Mucosa of descending colon (tissue), 3 donors: Measurements from ENCODE around the gene TLCD3A. TPM values are rescaled to one million over a fixed set of nuclear protein-coding genes. Genes with fewer than 3 reads are reported as not detected.
"Not testable (repeated sequence)": the region's sequence is repeated elsewhere in the genome, so short reads cannot be mapped to it uniquely, and the experiment has no call there.

Source experiments
- ATAC-seq: fragments of 200-7000 bp; cut with Tn5 transposase; one replicate; pipeline ENCODE4 v1.9.1; 2020; ENCODE audit warnings: mild to moderate bottlenecking, moderate library complexity
- DNase-seq, 3 donors: peaks; one replicate each; pipeline ENCODE4 v3.0.0-alpha.2; 2020
- H3K36me3 ChIP-seq: fragments of 200-600 bp; one replicate; pipeline ENCODE4 v1.8.0; 2021; ENCODE audit warnings: low read depth, mild to moderate bottlenecking
- H3K4me1 ChIP-seq: fragments of 200-600 bp; one replicate; pipeline ENCODE4 v1.8.0; 2021; ENCODE audit warnings: low read depth, mild to moderate bottlenecking
- H3K4me3 ChIP-seq: fragments of 200-600 bp; one replicate; pipeline ENCODE4 v1.8.0; 2021; ENCODE audit warnings: mild to moderate bottlenecking
- H3K9me3 ChIP-seq: fragments of 200-600 bp; one replicate; pipeline ENCODE4 v1.8.0; 2021; ENCODE audit warnings: mild to moderate bottlenecking
- CTCF ChIP-seq: fragments of 200-600 bp; IDR thresholded peaks from one replicate; pipeline ENCODE4 v1.8.0; 2022; ENCODE audit warnings: antibody characterized with exemption, mild to moderate bottlenecking
- intact Hi-C, 2 donors: fragments of 100-400 bp; cut with DNase I in 1 of 2; cut with micrococcal nuclease in 1 of 2; formaldehyde crosslinking; loops; one replicate each; pipeline versions ENCODE4 v1.11.0 to v1.11.1; 2022; cut with DNase I, micrococcal nuclease
- total RNA-seq, 3 donors: library from RNA; stranded (reverse); fragmentation: NEBNext Ultra II Directional in 2 of 3; extraction: Animal tissue kit (Norgen Biotek cat#: 25700) in 2 of 3; gene quantifications; one replicate each; pipeline versions ENCODE4 v1.2.1 to v1.2.4, GENCODE V29; 2021 to 2023
- donor health status: DM: no; HTN: no; CAD: no; lungs with moderate emphysema.
- donor health status: DM: no; HTN: no; CAD: no.
- donor health status: DM: no; HTN: yes; CAD: no.

Gene TLCD3A
- total RNA-seq, 3 donors from 2014 or later = 4.9 to 14.8 (median 6.0) TPM

- Histone ChIP-seq H3K4me3 (no peak overlapping the region), H3K36me3 (peaks cover 5% of the 10 kb centered on the region), H3K9me3 (no peaks in the 10 kb centered on the region), H3K4me1 (no peaks in the 10 kb centered on the region)
- DNase-seq (no peak), ATAC-seq (no peak)
- intact Hi-C loops = no loop called here
- TF ChIP-seq CTCF = no peak
These were observed 56.9 kb downstream of the TLCD3A start for GRCh38 chr17:789160-789840.

DNA sequence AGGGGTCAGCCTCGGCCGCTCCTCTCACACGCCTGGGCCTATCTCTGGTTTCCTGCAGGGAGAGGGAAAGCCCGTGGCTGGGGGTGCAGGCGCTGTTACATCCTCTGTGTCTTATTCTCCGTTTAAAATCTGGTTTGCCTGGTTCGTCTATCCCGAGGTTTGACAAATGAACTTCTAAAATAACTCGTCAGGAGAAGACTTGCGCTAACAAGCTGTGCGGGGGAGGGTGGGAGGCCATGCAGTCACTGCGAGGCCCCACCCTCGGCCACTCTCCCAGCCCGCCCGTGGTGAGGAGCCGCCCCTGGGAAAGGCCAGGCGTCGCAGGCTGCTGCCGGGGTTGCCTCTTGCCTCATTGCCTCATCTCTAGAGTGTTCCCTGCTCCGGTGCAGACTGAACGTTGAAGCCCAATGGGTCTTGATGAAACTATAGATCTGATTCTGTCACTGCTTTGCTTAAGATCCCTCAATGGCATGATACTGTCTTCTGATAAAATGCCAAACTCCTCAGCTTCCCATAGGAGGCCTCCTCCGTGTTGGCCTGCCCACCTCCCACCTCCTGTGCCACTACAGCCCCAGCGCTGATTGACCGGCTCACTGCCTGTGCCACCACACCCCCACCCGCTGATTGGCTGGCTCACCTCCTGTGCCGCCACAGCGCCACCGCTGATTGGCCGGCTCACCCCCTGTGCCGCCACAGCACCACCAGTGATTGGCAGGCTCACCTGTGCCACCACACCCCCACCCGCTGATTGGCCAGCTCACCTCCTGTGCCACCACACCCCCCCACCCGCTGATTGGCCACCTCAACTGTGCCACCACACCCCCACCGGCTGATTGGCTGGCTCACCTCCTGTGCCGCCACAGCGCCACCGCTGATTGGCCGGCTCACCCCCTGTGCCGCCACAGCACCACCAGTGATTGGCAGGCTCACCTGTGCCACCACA lies 57.8 kb downstream of the TLCD3A start:
- intact Hi-C loops = loop anchor here in 1 of 2 donors (10.0 kb wide), 1 partner anchor 195 kb away; no protein-coding TSS in a partner anchor
- H3K9me3 ChIP-seq, H3K36me3 ChIP-seq, H3K4me3 ChIP-seq, ATAC-seq, H3K4me1 ChIP-seq, DNase-seq: not testable (repeated sequence)

- H3K4me1 ChIP-seq, ATAC-seq, DNase-seq, H3K9me3 ChIP-seq, H3K4me3 ChIP-seq, H3K36me3 ChIP-seq: not testable (repeated sequence)
- intact Hi-C loops = loop anchor here in 1 of 2 donors (10.0 kb wide), 1 partner anchor 194 kb away; no protein-coding TSS in a partner anchor
These were observed 58.5 kb downstream of the TLCD3A start for GRCh38 chr17:790874-791247.

GRCh38 chr17:791829-792228 lies 59.4 kb downstream of the TLCD3A start:
- intact Hi-C loops = loop anchor here in 1 of 2 donors (10.0 kb wide), 1 partner anchor 193 kb away; no protein-coding TSS in a partner anchor

GRCh38 chr17:792277-792676 lies 59.9 kb downstream of the TLCD3A start:
- no peak for ATAC-seq
- peaks cover 3% of the 10 kb centered on the region for H3K4me1 ChIP-seq
- H3K9me3 ChIP-seq = no peaks in the 10 kb centered on the region
- intact Hi-C loops = loop anchor here in 1 of 2 donors (10.0 kb wide), 1 partner anchor 193 kb away; no protein-coding TSS in a partner anchor
- H3K36me3 ChIP-seq = peaks cover 5% of the 10 kb centered on the region
- no peak for DNase-seq
- TF ChIP-seq CTCF = no peak
- no peak overlapping the region for H3K4me3 ChIP-seq

More at GRCh38 chr17:791829-792228, 59.4 kb downstream of the TLCD3A start:
- Histone ChIP-seq H3K36me3 (peaks cover 5% of the 10 kb centered on the region), H3K4me1 (peaks cover 3% of the 10 kb centered on the region), H3K9me3 (no peaks in the 10 kb centered on the region), H3K4me3 (no peak overlapping the region)
- ATAC-seq = no peak
- DNase-seq = no peak
- no peak for TF ChIP-seq CTCF

Other genes starting within 250 kb of the TLCD3A start
- 10 to 100 TPM; 66.8 to 76.8 (median 71.7) TPM for gene VPS53, start 17.8 kb upstream of the TLCD3A start, total RNA-seq
- gene GEMIN4, start 19.7 kb downstream of the TLCD3A start, total RNA-seq = 10 to 100 TPM; 15.5 to 20.3 (median 16.4) TPM
- gene GLOD4, start 49.7 kb downstream of the TLCD3A start, total RNA-seq = 10 to 100 TPM; 64.3 to 97.6 (median 88.5) TPM
- gene MRM3, start 49.8 kb downstream of the TLCD3A start, total RNA-seq = 10 to 100 TPM; 12.2 to 14.8 (median 12.4) TPM
- gene NXN, start 247.2 kb downstream of the TLCD3A start, total RNA-seq = 10 to 100 TPM in 1 of 3 donors, 1 to 10 TPM in 2; 5.3 to 98.1 (median 9.7) TPM